HepG2 (cell line): Measurements from ENCODE around the gene SPINK8.

Experiments used
- ETV5 ChIP-seq: IDR thresholded peaks from 2 replicates; pipeline ENCODE4 v1.6.1; 2018; ENCODE audit warnings: missing biosample characterization, missing genetic modification reagents, inconsistent platforms, borderline replicate concordance
- JUND ChIP-seq: sonication (generic); formaldehyde crosslinking; IDR thresholded peaks from 2 replicates; pipeline ENCODE4 v1.8.0; 2022; ENCODE audit warnings: mild to moderate bottlenecking, missing genetic modification reagents
- POLR2A ChIP-seq, 2 experiments: IDR thresholded peaks; 2 replicates each; pipeline ENCODE4 v1.6.1; 2011; ENCODE audit warnings: low read depth in 2 of 2, low read length in 2 of 2, mild to moderate bottlenecking in 1 of 2, moderate library complexity in 1 of 2; ENCODE audit not compliant: insufficient read depth in 1 of 2
- SNRNP70 ChIP-seq: fragments of 200-400 bp; formaldehyde crosslinking; IDR thresholded peaks from 2 replicates; pipeline ENCODE4 v1.6.1; 2017; ENCODE audit warnings: mild to moderate bottlenecking, low read depth, low read length, moderate library complexity
- TBL1XR1 ChIP-seq: fragments of 150-350 bp; IDR thresholded peaks from 2 replicates; pipeline ENCODE4 v1.6.1; 2014; ENCODE audit warnings: borderline replicate concordance, low read length; ENCODE audit not compliant: partially characterized antibody
- TF ChIP-seq, protein P1 (sequence below): sonication (generic); formaldehyde crosslinking; IDR thresholded peaks from 2 replicates; pipeline ENCODE4 v1.4.0; 2020; ENCODE audit warnings: missing genetic modification reagents

DNA sequence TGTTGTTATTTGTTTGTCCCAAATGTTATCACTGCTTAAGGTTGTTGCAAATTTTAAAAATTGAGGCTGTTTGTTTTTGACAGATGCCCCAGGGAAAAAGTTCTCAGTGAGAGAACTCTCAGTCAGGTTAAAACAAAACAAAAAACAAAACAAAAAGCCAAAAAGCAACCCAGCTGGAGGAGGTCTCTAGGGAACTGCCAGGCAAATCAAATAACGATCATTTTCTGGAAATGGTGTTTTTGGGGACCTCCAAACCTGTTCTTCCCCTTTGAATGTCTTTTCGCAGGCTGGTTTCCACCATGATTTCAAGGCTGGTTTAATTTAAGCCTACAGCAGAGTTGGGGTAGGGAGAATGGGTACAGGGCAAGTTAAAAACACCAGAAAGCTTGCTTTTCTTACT, 27.2 kb downstream of the SPINK8 start:
- no peak for TF ChIP-seq SNRNP70
- TF ChIP-seq JUND (CRISPR knock-in tag) = no peak
- no peak for TF ChIP-seq ETV5
- TF ChIP-seq POLR2A (IDR thresholded peaks at IDR 0.05; ENCODE audit: insufficient read depth in 1 of 2, low read depth in 2 of 2, low read length in 2 of 2) = no peak
- TF ChIP-seq TBL1XR1 = no peak
- TF ChIP-seq, protein P1, sequence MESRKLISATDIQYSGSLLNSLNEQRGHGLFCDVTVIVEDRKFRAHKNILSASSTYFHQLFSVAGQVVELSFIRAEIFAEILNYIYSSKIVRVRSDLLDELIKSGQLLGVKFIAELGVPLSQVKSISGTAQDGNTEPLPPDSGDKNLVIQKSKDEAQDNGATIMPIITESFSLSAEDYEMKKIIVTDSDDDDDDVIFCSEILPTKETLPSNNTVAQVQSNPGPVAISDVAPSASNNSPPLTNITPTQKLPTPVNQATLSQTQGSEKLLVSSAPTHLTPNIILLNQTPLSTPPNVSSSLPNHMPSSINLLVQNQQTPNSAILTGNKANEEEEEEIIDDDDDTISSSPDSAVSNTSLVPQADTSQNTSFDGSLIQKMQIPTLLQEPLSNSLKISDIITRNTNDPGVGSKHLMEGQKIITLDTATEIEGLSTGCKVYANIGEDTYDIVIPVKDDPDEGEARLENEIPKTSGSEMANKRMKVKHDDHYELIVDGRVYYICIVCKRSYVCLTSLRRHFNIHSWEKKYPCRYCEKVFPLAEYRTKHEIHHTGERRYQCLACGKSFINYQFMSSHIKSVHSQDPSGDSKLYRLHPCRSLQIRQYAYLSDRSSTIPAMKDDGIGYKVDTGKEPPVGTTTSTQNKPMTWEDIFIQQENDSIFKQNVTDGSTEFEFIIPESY (CRISPR knock-in tag) = no peak
